H9 (cell line): ENCODE data around the gene ZNHIT2. TPM values are rescaled to one million over a fixed set of nuclear protein-coding genes. Genes with fewer than 3 reads are reported as not detected.

Experiments
- DNase-seq: peaks from one replicate; pipeline ENCODE4 v3.0.0-alpha.2; 2017
- H2AFZ ChIP-seq: one replicate; pipeline ENCODE4 v1.6.1; 2013; ENCODE audit warnings: mild to moderate bottlenecking, low read length, control low read depth, moderate library complexity
- H2AK5ac ChIP-seq: 2 replicates; pipeline ENCODE4 v1.6.1; 2013; ENCODE audit warnings: low read length, control low read depth, mixed read lengths; ENCODE audit not compliant: insufficient read length
- H2BK120ac ChIP-seq: one replicate; pipeline ENCODE4 v1.6.1; 2013; ENCODE audit warnings: low read depth, mild to moderate bottlenecking, low read length, control low read depth, inconsistent platforms; ENCODE audit not compliant: poor library complexity, severe bottlenecking
- H2BK12ac ChIP-seq: 2 replicates; pipeline ENCODE4 v1.6.1; 2013; ENCODE audit warnings: low read length, control low read depth, mixed read lengths, low read depth; ENCODE audit not compliant: insufficient read length
- H2BK15ac ChIP-seq: 2 replicates; pipeline ENCODE4 v1.6.1; 2013; ENCODE audit warnings: low read depth, low read length, control low read depth
- H2BK20ac ChIP-seq: one replicate; pipeline ENCODE4 v1.6.1; 2013; ENCODE audit warnings: low read depth, mild to moderate bottlenecking, low read length, control low read depth, inconsistent platforms; ENCODE audit not compliant: poor library complexity, severe bottlenecking
- H2BK5ac ChIP-seq: 2 replicates; pipeline ENCODE4 v1.6.1; 2013; ENCODE audit warnings: low read length, control low read depth, mixed read lengths; ENCODE audit not compliant: insufficient read length
- H3K14ac ChIP-seq: 2 replicates; pipeline ENCODE4 v1.6.1; 2013; ENCODE audit warnings: low read length, control low read depth; ENCODE audit not compliant: insufficient read depth
- H3K18ac ChIP-seq: 2 replicates; pipeline ENCODE4 v1.6.1; 2013; ENCODE audit warnings: low read depth, mild to moderate bottlenecking, mixed read lengths, low read length, control low read depth; ENCODE audit not compliant: insufficient read length
- H3K23ac ChIP-seq: 2 replicates; pipeline ENCODE4 v1.6.1; 2013; ENCODE audit warnings: low read length, control low read depth, mixed read lengths, low read depth; ENCODE audit not compliant: insufficient read length
- H3K23me2 ChIP-seq: 2 replicates; pipeline ENCODE4 v1.6.1; 2013; ENCODE audit warnings: low read depth, mild to moderate bottlenecking, mixed read lengths, low read length, control low read depth; ENCODE audit not compliant: insufficient read length, poor library complexity, severe bottlenecking
- H3K27ac ChIP-seq: 2 replicates; pipeline ENCODE4 v1.5.1; 2013; ENCODE audit warnings: low read length, control low read depth, mixed read lengths, low read depth; ENCODE audit not compliant: insufficient read length
- H3K27me3 ChIP-seq: 2 replicates; pipeline ENCODE4 v1.6.1; 2013; ENCODE audit warnings: low read length, control low read depth, inconsistent platforms; ENCODE audit not compliant: insufficient read depth
- H3K4ac ChIP-seq: 2 replicates; pipeline ENCODE4 v1.6.1; 2013; ENCODE audit warnings: low read depth, mild to moderate bottlenecking, control low read depth, inconsistent platforms, low read length, moderate library complexity
- H3K4me1 ChIP-seq: 2 replicates; pipeline ENCODE4 v1.6.1; 2013; ENCODE audit warnings: low read length, control low read depth, inconsistent platforms; ENCODE audit not compliant: insufficient read depth
- H3K4me2 ChIP-seq: 2 replicates; pipeline ENCODE4 v1.6.1; 2013; ENCODE audit warnings: low read length, control low read depth, mixed read lengths; ENCODE audit not compliant: insufficient read length, insufficient read depth
- H3K56ac ChIP-seq: 2 replicates; pipeline ENCODE4 v1.6.1; 2013; ENCODE audit warnings: low read depth, mild to moderate bottlenecking, mixed read lengths, low read length, control low read depth; ENCODE audit not compliant: insufficient read length
- H3K79me1 ChIP-seq: 2 replicates; pipeline ENCODE4 v1.6.1; 2013; ENCODE audit warnings: low read depth, mild to moderate bottlenecking, moderate library complexity, low read length, control low read depth, inconsistent platforms; ENCODE audit not compliant: insufficient read depth, poor library complexity, severe bottlenecking
- H3K79me2 ChIP-seq: 2 replicates; pipeline ENCODE4 v1.6.1; 2013; ENCODE audit warnings: low read length, control low read depth, inconsistent platforms; ENCODE audit not compliant: insufficient read depth
- H3K9ac ChIP-seq: 2 replicates; pipeline ENCODE4 v1.6.1; 2013; ENCODE audit warnings: low read length, control low read depth, mixed read lengths; ENCODE audit not compliant: insufficient read length; ENCODE audit errors: extremely low read depth
- H3K9me3 ChIP-seq: one replicate; pipeline ENCODE4 v1.6.1; 2013; ENCODE audit warnings: low read depth, low read length, inconsistent platforms; ENCODE audit not compliant: control insufficient read depth
- H3T11ph ChIP-seq: one replicate; pipeline ENCODE4 v1.6.1; 2013; ENCODE audit warnings: mild to moderate bottlenecking, low read length, control low read depth, inconsistent platforms
- H4K20me1 ChIP-seq: one replicate; pipeline ENCODE4 v1.6.1; 2013; ENCODE audit not compliant: control insufficient read depth, insufficient read length, insufficient read depth
- H4K5ac ChIP-seq: 2 replicates; pipeline ENCODE4 v1.6.1; 2013; ENCODE audit warnings: low read depth, mild to moderate bottlenecking, mixed read lengths, low read length, control low read depth; ENCODE audit not compliant: insufficient read length
- H4K8ac ChIP-seq: replicated peaks from 2 replicates; pipeline ENCODE4 v1.6.1; 2013; ENCODE audit warnings: low read length, control low read depth, mixed read lengths, low read depth; ENCODE audit not compliant: insufficient read length
- H4K91ac ChIP-seq: 2 replicates; pipeline ENCODE4 v1.6.1; 2013; ENCODE audit warnings: low read depth, mild to moderate bottlenecking, moderate library complexity, mixed read lengths, low read length, control low read depth; ENCODE audit not compliant: insufficient read length
- H3K27ac Mint-ChIP-seq, 3 experiments: 2 replicates in 2 of 3; 3 replicates in 1 of 3; pipeline ENCODE4 v1.8.0; 2020 to 2021; ENCODE audit warnings: mixed read lengths in 3 of 3, mild to moderate bottlenecking in 1 of 3, moderate library complexity in 1 of 3
- H3K27me3 Mint-ChIP-seq: 2 replicates; pipeline ENCODE4 v1.8.0; 2021; ENCODE audit warnings: low read depth, mild to moderate bottlenecking, moderate library complexity, mixed read lengths
- H3K36me3 Mint-ChIP-seq, 3 experiments: 2 replicates in 2 of 3; 3 replicates in 1 of 3; pipeline ENCODE4 v1.8.0; 2020 to 2021; ENCODE audit warnings: low read depth in 3 of 3, mixed read lengths in 3 of 3; ENCODE audit not compliant: insufficient read depth in 1 of 3
- H3K4me1 Mint-ChIP-seq, 2 experiments: 2 replicates each; pipeline ENCODE4 v1.8.0; 2020; ENCODE audit warnings: mixed read lengths in 2 of 2
- H3K4me3 Mint-ChIP-seq, 2 experiments: 2 replicates in 1 of 2; 3 replicates in 1 of 2; pipeline ENCODE4 v1.8.0; 2020 to 2021; ENCODE audit warnings: mild to moderate bottlenecking in 2 of 2, mixed read lengths in 2 of 2, moderate library complexity in 1 of 2
- H3K9me3 Mint-ChIP-seq, 2 experiments: 2 replicates in 1 of 2; 3 replicates in 1 of 2; pipeline ENCODE4 v1.8.0; 2020; ENCODE audit warnings: mild to moderate bottlenecking in 2 of 2, mixed read lengths in 2 of 2, moderate library complexity in 1 of 2
- CTCF ChIP-seq: fragments of 200-600 bp; sonication (generic); conservative IDR thresholded peaks from 3 replicates; pipeline ENCODE4 v1.8.0; 2021; ENCODE audit warnings: antibody characterized with exemption, mild to moderate bottlenecking
- WGBS: extraction: QIAGEN DNeasy Blood & Tissue Kit; methylation state at CpG from one replicate; pipeline ENCODE4 v1.1.7; 2013; ENCODE audit warnings: missing lambda C conversion rate, low lambda C conversion rate, mixed read lengths; ENCODE audit not compliant: insufficient read length; ENCODE audit errors: extremely low coverage; 5-methylcytosine and 5-hydroxymethylcytosine counted together
- long read RNA-seq: library from polyadenylated mRNA; unstranded; transcript quantifications from one replicate; pipeline ENCODE4 v2.0.0, GENCODE V29; 2020
- total RNA-seq: library from RNA; stranded (reverse); gene quantifications from 2 replicates; pipeline ENCODE4 v1.2.1, GENCODE V29; 2021

ZNHIT2 gene
- total RNA-seq = 18.3 and 19.0 TPM in 2 replicates
- long read RNA-seq, transcript ZNHIT2-201 (1 exons, 1,306 nt) = major isoform, 134 of 134 reads
- long read RNA-seq, partial matches to known transcripts = 0 of 134 reads
- long read RNA-seq, other reads (novel, unspliced or antisense) = 0 of 134 reads

GRCh38 chr11:65117206-65118096 lies at the start of gene ZNHIT2:
Gene ZNHIT2 (minus strand): TSS chr11:65117701. CDS start chr11:65117653, 48 bp downstream.
- peaks cover 32 to 67% (median 65%) of the 10 kb centered on the region in 3 experiments for H3K36me3 Mint-ChIP-seq

More at GRCh38 chr11:65117206-65118096, at the start of gene ZNHIT2:
- Mint-ChIP-seq H3K4me3 (peak within 1 kb of the TSS; percentile 84 to 89), H3K9me3 (no peaks in the 10 kb centered on the region), H3K4me1 (peaks cover 14 to 26% of the 10 kb centered on the region in 2 experiments), H3K27me3 (peaks cover 1% of the 10 kb centered on the region; the same call in 1 of the 2 replicates), H3K27ac (peak within 1 kb of the TSS; percentile 92 to 98 (median 96))
- no peaks in the 10 kb centered on the region for H3K9me3 ChIP-seq
- no peak within 1 kb of the TSS for H4K5ac ChIP-seq
- H3K4ac ChIP-seq = no peak within 1 kb of the TSS; the same call in 1 of the 2 replicates
- no peak within 1 kb of the TSS for H2BK12ac ChIP-seq
- H3K4me2 ChIP-seq = peak within 1 kb of the TSS; percentile 74
- H3K56ac ChIP-seq = no peak within 1 kb of the TSS
- peak; percentile 96 for TF ChIP-seq CTCF
- no CpG with 5 or more reads among the region's 89 CpGs for WGBS
- peaks cover 6% of the 10 kb centered on the region; the same call in 1 of the 2 replicates for H3K79me2 ChIP-seq
- no peaks in the 10 kb centered on the region for H4K20me1 ChIP-seq
- H2BK5ac ChIP-seq = no peak within 1 kb of the TSS
- H3K79me1 ChIP-seq = no peaks in the 10 kb centered on the region
- H3K9ac ChIP-seq = peak within 1 kb of the TSS; percentile 82
- peak within 1 kb of the TSS; percentile 88 for H3K18ac ChIP-seq
- H3T11ph ChIP-seq = no peak within 1 kb of the TSS
- H4K8ac ChIP-seq = no peak within 1 kb of the TSS
- no peaks in the 10 kb centered on the region for H3K4me1 ChIP-seq
- no peak within 1 kb of the TSS for H2BK15ac ChIP-seq
- H2AK5ac ChIP-seq = no peak within 1 kb of the TSS
- H2AFZ ChIP-seq = no peak within 1 kb of the TSS
- H4K91ac ChIP-seq = no peak within 1 kb of the TSS
- peak within 1 kb of the TSS; percentile 91 for H3K14ac ChIP-seq
- no peak within 1 kb of the TSS for H2BK20ac ChIP-seq
- no peaks in the 10 kb centered on the region for H3K27me3 ChIP-seq
- no peak within 1 kb of the TSS for H3K23ac ChIP-seq
- peaks cover 21% of the 10 kb centered on the region for H3K23me2 ChIP-seq
- no peak within 1 kb of the TSS for H2BK120ac ChIP-seq
- H3K27ac ChIP-seq = no peak within 1 kb of the TSS
- peak; percentile 99 for DNase-seq
